ENCODE measurements around the gene IRS1. TPM values are rescaled to one million over a fixed set of nuclear protein-coding genes. Genes with fewer than 3 reads are reported as not detected.

IRS1 gene
- total RNA-seq, 1 donor from 2014 or later = 33.8 TPM

DNA sequence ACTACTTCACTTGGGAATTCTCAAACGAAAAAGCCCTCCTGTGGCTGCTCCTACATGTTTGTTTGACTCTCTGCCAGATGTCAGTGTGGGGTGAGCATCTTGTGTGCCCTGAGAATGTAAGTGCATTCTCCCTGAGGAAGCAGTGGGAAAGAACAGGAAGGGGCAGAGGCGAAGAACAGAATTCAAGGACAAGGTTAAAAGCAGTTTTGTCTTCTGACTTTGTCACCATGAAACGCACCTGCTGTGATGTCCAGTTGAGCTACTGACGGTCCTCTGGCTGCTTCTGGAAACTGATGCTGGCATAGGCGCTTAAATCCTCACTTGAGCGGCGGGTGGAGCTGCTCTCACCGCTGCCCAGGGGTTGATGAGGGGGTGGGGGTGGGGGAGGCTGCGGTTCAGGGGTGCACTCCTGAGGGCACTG, 4.9 kb downstream of the IRS1 start:
- intact Hi-C loops (cut with DNase I) = loop anchor here (10.0 kb wide), 1 partner anchor 570 kb away; no protein-coding TSS in a partner anchor
- ATAC-seq = no peak
- no peak for DNase-seq (ENCODE audit: low spot score)

- intact Hi-C loops (cut with DNase I) = loop anchor here (10.0 kb wide), 1 partner anchor 569 kb away; no protein-coding TSS in a partner anchor
- ATAC-seq (no peak), DNase-seq (ENCODE audit: low spot score) (no peak)
Measured at GRCh38 chr2:226794196-226794661, 5.4 kb downstream of the IRS1 start.

DNA sequence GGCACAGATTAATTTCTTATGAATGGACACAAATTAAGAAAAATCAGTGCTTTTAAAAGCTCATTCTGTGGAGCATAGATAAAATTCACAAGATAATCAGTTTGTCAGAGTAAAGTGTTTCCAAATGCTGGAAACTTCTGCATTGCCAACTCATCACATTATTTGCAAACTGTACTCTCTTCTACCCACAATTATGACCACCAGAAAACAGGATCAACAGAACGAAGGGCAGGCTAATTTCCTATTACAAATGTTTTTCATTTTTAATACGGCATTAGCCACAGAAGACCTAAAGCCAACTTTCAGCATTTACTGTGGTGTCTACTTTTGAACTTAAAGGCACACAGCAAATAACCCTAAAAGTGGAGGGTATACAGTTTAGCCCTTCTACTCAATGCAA, 6.0 kb downstream of the IRS1 start:
- intact Hi-C loops (cut with DNase I) = loop anchor here (10.0 kb wide), 1 partner anchor 569 kb away; no protein-coding TSS in a partner anchor
- ATAC-seq (no peak), DNase-seq (ENCODE audit: low spot score) (no peak)

- ATAC-seq = no peak
- DNase-seq (ENCODE audit: low spot score) = no peak
- intact Hi-C loops (cut with DNase I) = loop anchor here (10.0 kb wide), 1 partner anchor 568 kb away; no protein-coding TSS in a partner anchor
Measured at GRCh38 chr2:226792155-226792881, 7.3 kb downstream of the IRS1 start.

- intact Hi-C loops (cut with DNase I) = loop anchor here (10.0 kb wide), 1 partner anchor 567 kb away; no protein-coding TSS in a partner anchor
- DNase-seq (ENCODE audit: low spot score) (peak; percentile 94), ATAC-seq (peak; percentile 93)
Measured at GRCh38 chr2:226791487-226792081, 8.0 kb downstream of the IRS1 start.

DNA sequence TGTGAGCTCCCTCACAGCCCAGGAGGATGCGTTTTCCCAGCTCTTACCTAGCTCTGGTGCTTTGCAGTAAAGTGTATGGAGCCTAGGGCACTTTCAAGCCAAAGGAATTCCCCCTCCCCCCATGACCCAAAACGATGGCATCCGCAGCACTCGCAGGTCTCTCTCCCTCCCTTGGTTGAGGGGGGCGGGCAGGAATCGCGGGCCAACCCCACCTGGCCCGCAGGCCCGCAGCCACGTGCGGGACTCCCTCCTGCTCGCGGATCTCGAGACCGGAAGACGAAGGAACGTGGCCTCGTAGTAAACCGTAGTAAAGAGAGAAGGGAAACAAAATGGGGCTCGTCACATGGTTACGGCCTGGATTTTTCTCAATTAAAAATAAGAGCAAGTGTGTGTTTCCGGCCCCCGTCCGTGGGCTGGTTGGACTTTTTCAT, 8.5 kb downstream of the IRS1 start:
- ATAC-seq (peak; percentile 55), DNase-seq (ENCODE audit: low spot score) (peak; percentile 73)
- intact Hi-C loops (cut with DNase I) = loop anchor here (10.0 kb wide), 1 partner anchor 566 kb away; no protein-coding TSS in a partner anchor

DNA sequence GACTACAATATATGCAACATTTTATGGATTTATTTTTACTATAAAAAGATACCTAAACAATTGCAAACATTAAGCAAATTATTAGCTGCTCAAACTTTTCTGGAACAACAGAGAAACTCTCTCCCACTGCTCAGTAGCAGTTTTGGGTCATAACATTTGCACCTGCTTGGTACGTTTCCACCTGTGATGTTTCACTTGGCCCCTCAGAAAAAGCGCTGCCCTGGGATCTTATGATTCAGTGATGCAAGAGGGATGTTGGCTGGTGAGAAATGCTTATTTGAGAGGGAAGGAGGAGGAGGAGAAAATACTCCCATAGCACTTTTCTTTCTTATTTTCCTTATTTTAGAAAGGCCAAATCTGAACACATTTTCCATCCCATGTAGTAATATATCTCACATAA, 9.2 kb downstream of the IRS1 start:
- peak; percentile 31 for ATAC-seq
- intact Hi-C loops (cut with DNase I) = loop anchor here (10.0 kb wide), 1 partner anchor 566 kb away; no protein-coding TSS in a partner anchor
- no peak for DNase-seq (ENCODE audit: low spot score)

- intact Hi-C loops (cut with DNase I) = loop anchor here (10.0 kb wide), 1 partner anchor 565 kb away; no protein-coding TSS in a partner anchor
- ATAC-seq = peak; percentile 35
- DNase-seq (ENCODE audit: low spot score) = no peak
Measured at GRCh38 chr2:226790011-226790410, 9.6 kb downstream of the IRS1 start.

DNA sequence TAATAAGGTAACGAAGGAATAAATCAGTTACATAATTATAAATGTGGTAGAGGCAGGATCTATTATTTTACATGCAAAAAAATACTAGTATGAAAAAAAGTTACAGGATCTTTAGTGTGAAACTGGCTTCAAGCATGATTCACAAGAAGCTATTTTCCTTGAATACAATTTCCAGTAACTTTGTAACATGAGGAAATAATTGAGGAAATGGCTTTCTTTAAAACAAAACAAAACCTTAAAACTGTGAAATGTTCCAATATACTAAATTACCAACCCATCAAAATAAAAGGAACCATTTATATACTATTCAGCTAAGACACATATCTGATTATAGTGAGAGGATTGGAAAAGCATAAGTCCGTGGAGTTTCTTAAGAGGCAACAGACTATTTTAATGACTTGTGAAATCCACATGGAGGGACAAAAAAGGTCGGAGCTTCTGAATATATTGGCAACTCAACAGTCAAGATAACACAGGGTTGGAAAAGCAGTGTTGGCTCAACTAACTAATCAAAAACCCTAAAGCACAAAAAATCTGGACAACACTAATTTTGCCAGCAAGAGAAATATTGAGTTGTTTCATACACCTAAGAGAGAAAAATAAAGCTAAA, 10.6 kb downstream of the IRS1 start:
- ATAC-seq (no peak), DNase-seq (ENCODE audit: low spot score) (no peak)
- intact Hi-C loops (cut with DNase I) = no loop called here

DNA sequence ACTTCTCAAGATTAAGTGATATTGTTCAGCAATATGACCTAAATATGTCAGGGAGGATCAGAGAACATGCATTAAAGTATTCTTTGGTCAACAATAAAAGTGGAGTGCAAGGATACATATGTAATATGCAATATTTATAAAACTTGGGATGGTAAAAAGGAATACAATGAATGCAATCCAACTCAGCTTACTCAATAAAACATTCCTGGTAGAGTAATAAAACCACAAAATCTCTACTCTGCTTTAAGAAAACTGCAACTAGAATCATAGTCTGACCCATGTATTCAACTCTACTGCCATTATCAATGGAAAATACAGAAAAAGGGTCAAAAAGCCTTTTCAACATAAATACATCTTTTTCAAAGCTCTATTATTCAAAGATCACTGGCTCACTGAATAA, 11.6 kb downstream of the IRS1 start:
- DNase-seq (ENCODE audit: low spot score) (no peak), ATAC-seq (no peak)
- intact Hi-C loops (cut with DNase I) = no loop called here

DNA sequence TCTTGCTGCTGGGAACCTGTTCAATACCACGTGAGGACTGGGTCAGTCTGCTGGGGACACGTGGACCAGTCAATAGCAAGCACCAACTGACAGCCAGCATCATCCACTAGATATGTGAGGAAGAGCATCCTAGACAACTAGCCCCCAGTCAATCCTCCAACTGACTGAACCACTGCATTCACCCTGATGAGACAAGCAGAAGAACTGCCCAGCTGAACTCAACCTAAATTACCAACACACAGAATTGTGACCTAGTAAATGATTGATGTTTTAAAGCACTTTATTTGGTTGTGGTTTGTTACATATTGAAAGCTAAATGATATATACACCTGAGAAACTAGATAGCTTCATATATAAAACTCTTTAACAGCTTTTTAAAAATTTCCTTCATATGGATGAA, 15.7 kb downstream of the IRS1 start:
- intact Hi-C loops (cut with DNase I) = no loop called here
- DNase-seq (ENCODE audit: low spot score) = no peak
- ATAC-seq = no peak

GRCh38 chr2:226782092-226782713, 17.4 kb downstream of the IRS1 start:
- DNase-seq (ENCODE audit: low spot score) (no peak), ATAC-seq (no peak)
- intact Hi-C loops (cut with DNase I) = no loop called here

- ATAC-seq (no peak), DNase-seq (ENCODE audit: low spot score) (no peak)
- intact Hi-C loops (cut with DNase I) = no loop called here
Measured at GRCh38 chr2:226780431-226780830, 19.2 kb downstream of the IRS1 start.

GRCh38 chr2:226777611-226778010, 22.0 kb downstream of the IRS1 start:
- ATAC-seq (no peak), DNase-seq (ENCODE audit: low spot score) (no peak)
- intact Hi-C loops (cut with DNase I) = no loop called here

DNA sequence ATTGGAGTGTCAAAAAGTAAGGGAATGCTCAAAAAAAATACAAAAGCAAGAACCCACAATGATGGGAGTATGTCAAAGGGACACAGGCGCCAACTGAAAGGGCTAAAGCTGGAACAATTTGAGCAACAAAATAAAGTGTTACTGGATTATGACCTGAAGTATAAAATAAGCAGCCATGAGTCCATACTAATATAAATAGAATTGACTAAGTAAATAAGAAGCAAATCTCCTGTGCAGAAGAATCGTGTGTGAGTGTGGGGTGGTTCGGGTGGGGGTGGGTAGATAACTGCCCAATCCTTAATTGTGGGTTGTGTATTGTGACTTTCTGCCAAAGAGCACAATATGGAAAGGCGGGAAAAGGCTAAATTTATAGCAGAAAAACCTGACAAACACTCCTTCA, 23.5 kb downstream of the IRS1 start:
- no peak for ATAC-seq
- DNase-seq (ENCODE audit: low spot score) = no peak
- intact Hi-C loops (cut with DNase I) = no loop called here

DNA sequence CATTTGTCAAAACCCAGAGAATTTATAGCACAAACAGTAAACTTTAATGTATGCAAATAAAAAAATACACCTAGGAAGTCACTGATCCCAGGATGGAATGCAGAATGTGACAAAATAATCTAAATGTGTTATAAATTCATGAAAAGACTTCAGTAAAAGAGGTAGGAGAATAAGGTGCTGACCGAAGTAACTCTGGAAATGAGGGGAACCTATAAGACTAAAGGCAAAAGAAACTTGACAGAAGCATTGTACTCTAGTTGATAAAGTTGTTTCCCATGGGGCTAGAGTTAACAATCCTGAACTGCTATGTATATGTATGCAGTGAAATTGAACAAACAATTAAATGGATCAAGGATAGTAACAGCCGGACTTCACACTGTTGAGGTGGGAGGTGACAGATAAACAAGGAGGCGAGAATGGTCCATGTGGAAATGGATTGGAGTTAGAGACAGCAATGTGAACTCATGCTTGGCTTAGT, 24.5 kb downstream of the IRS1 start:
- DNase-seq (ENCODE audit: low spot score) (no peak), ATAC-seq (no peak)

DNA sequence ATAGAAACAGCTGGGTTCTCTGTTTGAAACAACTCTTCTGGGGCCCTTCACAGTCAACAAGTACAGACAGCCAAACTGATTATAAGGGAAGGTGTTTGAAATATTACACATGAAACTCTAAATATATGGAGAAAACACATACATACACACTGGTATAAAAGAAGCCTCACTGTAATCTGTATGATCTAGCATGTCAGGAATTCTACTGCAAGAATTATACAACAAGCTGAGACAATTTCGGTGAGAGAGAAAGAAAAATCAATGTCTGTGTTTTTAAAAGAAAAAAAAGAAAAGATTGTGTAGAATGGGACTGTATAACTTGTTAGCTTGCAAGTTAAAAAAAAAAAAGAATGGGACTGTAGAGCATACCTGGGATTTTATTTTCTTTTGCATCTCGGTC, 26.3 kb downstream of the IRS1 start:
- intact Hi-C loops (cut with DNase I) = no loop called here
- no peak for DNase-seq (ENCODE audit: low spot score)
- no peak for ATAC-seq

More for the DNA sequence above, 24.5 kb downstream of the IRS1 start:
- intact Hi-C loops (cut with DNase I) = no loop called here

DNA sequence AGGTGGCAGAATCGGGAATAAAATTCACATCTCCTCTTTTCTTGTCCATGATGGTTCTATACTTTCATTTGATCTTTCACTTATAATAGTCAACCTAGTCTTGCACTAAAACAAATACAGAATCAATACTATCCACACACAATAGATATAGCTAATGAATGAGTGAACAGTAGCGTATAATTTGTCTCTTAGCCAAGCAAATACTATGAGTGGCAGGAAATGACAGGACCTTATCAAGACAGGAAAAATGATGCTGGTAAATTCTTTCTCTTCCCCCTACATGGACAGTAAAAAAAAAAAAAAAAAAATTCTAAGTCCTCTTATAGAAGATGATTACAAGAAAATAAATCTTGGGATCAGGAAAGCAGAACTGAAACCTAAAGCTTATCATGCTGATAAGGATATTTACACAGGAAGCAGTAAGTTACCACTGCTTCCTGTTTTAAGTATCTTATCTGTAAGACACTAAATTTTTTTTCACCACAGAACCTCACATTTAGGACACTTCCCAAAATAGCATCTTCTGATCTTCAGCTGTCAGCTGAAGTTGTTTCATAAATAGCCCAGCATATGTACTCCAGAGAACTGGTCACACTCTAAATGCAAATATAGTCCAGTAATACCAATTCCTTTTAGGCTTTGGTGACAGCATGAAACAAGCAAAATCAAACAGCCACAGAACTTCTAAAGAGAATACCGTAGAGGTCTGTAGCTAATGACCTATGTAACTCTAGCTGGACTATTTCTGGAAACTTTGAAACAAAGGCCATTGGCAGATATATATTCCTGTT, 27.0 kb downstream of the IRS1 start:
- DNase-seq (ENCODE audit: low spot score) (no peak), ATAC-seq (no peak)
- intact Hi-C loops (cut with DNase I) = no loop called here

Data from sciatic nerve (tissue), 2 donors.